Lower leg skin (tissue), 4 donors: Measurements from ENCODE around the gene GALNT4. TPM values are rescaled to one million over a fixed set of nuclear protein-coding genes. Genes with fewer than 3 reads are reported as not detected.

Experiments
- DNase-seq, 2 donors: peaks; one replicate each; pipeline ENCODE4 v3.0.0-alpha.2; 2019; ENCODE audit warnings: low spot score in 2 of 2
- H3K4me3 ChIP-seq: fragments of 200-600 bp; sonication (generic); 2 replicates; pipeline ENCODE4 v1.5.1; 2017; ENCODE audit warnings: mild to moderate bottlenecking, low read depth; ENCODE audit not compliant: poor library complexity, severe bottlenecking
- CTCF ChIP-seq, 3 donors: fragments of 450-650 bp; IDR thresholded peaks; one replicate each; pipeline ENCODE4 v1.5.1; 2016; ENCODE audit warnings: antibody characterized with exemption in 3 of 3, mild to moderate bottlenecking in 3 of 3, moderate library complexity in 2 of 3
- POLR2A ChIP-seq, 2 donors: fragments of 450-650 bp; IDR thresholded peaks; one replicate each; pipeline ENCODE4 v1.6.1; 2016 to 2017; ENCODE audit warnings: antibody characterized with exemption in 2 of 2, mild to moderate bottlenecking in 1 of 2, moderate library complexity in 1 of 2
- WGBS, 2 donors: methylation state at CpG; one replicate each; pipeline ENCODE4 v1.1.5; 2018; 5-methylcytosine and 5-hydroxymethylcytosine counted together
- intact Hi-C: fragments of 100-400 bp; cut with DNase I; formaldehyde crosslinking; loops from one replicate; pipeline ENCODE4 v1.15.0; 2023; ENCODE audit warnings: low total_unique reads
- total RNA-seq, 4 donors: library from RNA; depleted of rRNA; stranded (reverse); fragments of >200 nt; gene quantifications; one replicate each; pipeline ENCODE4 v1.1.0, GENCODE V29; 2016

GALNT4 gene
- total RNA-seq, 4 donors from 2014 or later: 1.4 to 5.5 (median 2.4) TPM

GRCh38 chr12:89566615-89567014, 42.0 kb upstream of the GALNT4 start:
- DNase-seq: no peak
- H3K4me3 ChIP-seq: no peak overlapping the region
- TF ChIP-seq CTCF (IDR thresholded peaks at IDR 0.05): no peak
- no peak for TF ChIP-seq POLR2A (IDR thresholded peaks at IDR 0.05)
- intact Hi-C loops: no loop called here

GRCh38 chr12:89565002-89565401, 40.4 kb upstream of the GALNT4 start:
- TF ChIP-seq CTCF (IDR thresholded peaks at IDR 0.05) (no peak), POLR2A (IDR thresholded peaks at IDR 0.05) (no peak)

GRCh38 chr12:89559753-89560152, 35.2 kb upstream of the GALNT4 start:
- DNase-seq: no peak
- TF ChIP-seq POLR2A (IDR thresholded peaks at IDR 0.05) (no peak), CTCF (IDR thresholded peaks at IDR 0.05) (no peak)
- intact Hi-C loops: no loop called here
- no peak overlapping the region for H3K4me3 ChIP-seq
- 87 to 91% methylated on average over 10 of the region's 10 CpGs for WGBS, 2 donors

More at GRCh38 chr12:89565002-89565401, 40.4 kb upstream of the GALNT4 start:
- intact Hi-C loops: no loop called here
- DNase-seq: no peak
- H3K4me3 ChIP-seq: no peak overlapping the region

GRCh38 chr12:89556976-89557375, 32.4 kb upstream of the GALNT4 start:
- TF ChIP-seq CTCF (IDR thresholded peaks at IDR 0.05) (no peak), POLR2A (IDR thresholded peaks at IDR 0.05) (no peak)
- no peak for DNase-seq
- H3K4me3 ChIP-seq: no peak overlapping the region
- intact Hi-C loops: no loop called here
- 52 to 57% methylated on average over 2 of the region's 2 CpGs for WGBS, 2 donors

- no peak overlapping the region for H3K4me3 ChIP-seq
- no peak for TF ChIP-seq POLR2A (IDR thresholded peaks at IDR 0.05)
- no peak for TF ChIP-seq CTCF (IDR thresholded peaks at IDR 0.05)
- no peak for DNase-seq
- WGBS, 2 donors: 25 to 45% methylated on average over 1 of the region's 1 CpG
- intact Hi-C loops: no loop called here
Observed at GRCh38 chr12:89552376-89552775, 27.8 kb upstream of the GALNT4 start.

GRCh38 chr12:89551747-89552146, 27.2 kb upstream of the GALNT4 start:
- intact Hi-C loops: no loop called here
- H3K4me3 ChIP-seq: no peak overlapping the region
- no peak for TF ChIP-seq POLR2A (IDR thresholded peaks at IDR 0.05)
- no peak for TF ChIP-seq CTCF (IDR thresholded peaks at IDR 0.05)
- 95 to 98% methylated on average over 2 of the region's 2 CpGs for WGBS, 2 donors
- DNase-seq: no peak
